Measurements from ENCODE around the gene CYP2S1. TPM values are rescaled to one million over a fixed set of nuclear protein-coding genes. Genes with fewer than 3 reads are reported as not detected.

CYP2S1 gene
- total RNA-seq, 2 donors from 2014 or later, result 1.1 to 4.2 TPM

GRCh38 chr19:41230067-41230857 lies 37.2 kb downstream of the CYP2S1 start:
- no peak overlapping the region for H3K4me3 ChIP-seq
- H3K9me3 ChIP-seq, result no peaks in the 10 kb centered on the region
- WGBS, result 94% methylated on average over 3 of the region's 3 CpGs
- no peak for DNase-seq (ENCODE audit: low spot score)
- H3K27me3 ChIP-seq (replicated peaks; ENCODE audit: insufficient read depth), result no peaks in the 10 kb centered on the region
- intact Hi-C loops (cut with DNase I), result no loop called here
- H3K27ac ChIP-seq, result no peak overlapping the region
- H3K4me1 ChIP-seq (replicated peaks), result no peaks in the 10 kb centered on the region
- H3K36me3 ChIP-seq, result no peaks in the 10 kb centered on the region
- TF ChIP-seq POLR2A (IDR thresholded peaks at IDR 0.05), result no peak
- TF ChIP-seq CTCF (IDR thresholded peaks at IDR 0.05), result no peak
- TF ChIP-seq POLR2AphosphoS5 (IDR thresholded peaks at IDR 0.05), result no peak

- H3K27me3 ChIP-seq (replicated peaks; ENCODE audit: insufficient read depth), result no peaks in the 10 kb centered on the region
- H3K4me3 ChIP-seq, result no peak overlapping the region
- no peaks in the 10 kb centered on the region for H3K9me3 ChIP-seq
- H3K27ac ChIP-seq, result no peak overlapping the region
- 95% methylated on average over 8 of the region's 8 CpGs for WGBS
- H3K36me3 ChIP-seq, result no peaks in the 10 kb centered on the region
- no peaks in the 10 kb centered on the region for H3K4me1 ChIP-seq (replicated peaks)
- intact Hi-C loops (cut with DNase I), result no loop called here
- no peak for TF ChIP-seq POLR2AphosphoS5 (IDR thresholded peaks at IDR 0.05)
- DNase-seq (ENCODE audit: low spot score), result no peak
Observed at GRCh38 chr19:41232686-41233085, 39.7 kb downstream of the CYP2S1 start.

GRCh38 chr19:41233748-41234240 lies 40.8 kb downstream of the CYP2S1 start:
- Histone ChIP-seq H3K36me3 (no peaks in the 10 kb centered on the region), H3K9me3 (no peaks in the 10 kb centered on the region), H3K4me3 (no peak overlapping the region), H3K27me3 (replicated peaks; ENCODE audit: insufficient read depth) (no peaks in the 10 kb centered on the region), H3K4me1 (replicated peaks) (no peaks in the 10 kb centered on the region), H3K27ac (no peak overlapping the region)
- intact Hi-C loops (cut with DNase I), result no loop called here
- DNase-seq (ENCODE audit: low spot score), result no peak
- WGBS, result 86% methylated on average over 4 of the region's 4 CpGs
- TF ChIP-seq POLR2AphosphoS5 (IDR thresholded peaks at IDR 0.05), result no peak
- no peak for TF ChIP-seq CTCF (IDR thresholded peaks at IDR 0.05)
- no peak for TF ChIP-seq POLR2A (IDR thresholded peaks at IDR 0.05)

- WGBS, result 85% methylated on average over 8 of the region's 8 CpGs
- Histone ChIP-seq H3K36me3 (no peaks in the 10 kb centered on the region), H3K4me3 (no peak overlapping the region), H3K27ac (no peak overlapping the region), H3K4me1 (replicated peaks) (no peaks in the 10 kb centered on the region), H3K9me3 (no peaks in the 10 kb centered on the region), H3K27me3 (replicated peaks; ENCODE audit: insufficient read depth) (no peaks in the 10 kb centered on the region)
- DNase-seq (ENCODE audit: low spot score), result no peak
- intact Hi-C loops (cut with DNase I), result no loop called here
- TF ChIP-seq POLR2AphosphoS5 (IDR thresholded peaks at IDR 0.05) (no peak), CTCF (IDR thresholded peaks at IDR 0.05) (no peak), POLR2A (IDR thresholded peaks at IDR 0.05) (no peak)
Observed at GRCh38 chr19:41234512-41235168, 41.6 kb downstream of the CYP2S1 start.

- DNase-seq (ENCODE audit: low spot score), result no peak
- Histone ChIP-seq H3K27ac (no peak overlapping the region), H3K4me3 (no peak overlapping the region), H3K27me3 (replicated peaks; ENCODE audit: insufficient read depth) (no peaks in the 10 kb centered on the region), H3K36me3 (no peaks in the 10 kb centered on the region), H3K4me1 (replicated peaks) (no peaks in the 10 kb centered on the region), H3K9me3 (no peaks in the 10 kb centered on the region)
- intact Hi-C loops (cut with DNase I), result no loop called here
- TF ChIP-seq CTCF (IDR thresholded peaks at IDR 0.05), result no peak
- TF ChIP-seq POLR2A (IDR thresholded peaks at IDR 0.05), result no peak
- no peak for TF ChIP-seq POLR2AphosphoS5 (IDR thresholded peaks at IDR 0.05)
- 89% methylated on average over 4 of the region's 4 CpGs for WGBS
Observed at GRCh38 chr19:41235480-41235879, 42.5 kb downstream of the CYP2S1 start.

All from prostate gland (tissue), 2 donors.